IMR-90 (cell line): ENCODE measurements around the gene MLLT1. TPM values are rescaled to one million over a fixed set of nuclear protein-coding genes. Genes with fewer than 3 reads are reported as not detected.
A peak's percentile ranks its signal among the peaks of the same experiment; 100 is the strongest.

Experiments used
- ATAC-seq: fragments of 200-7000 bp; cut with Tn5 transposase; 2 replicates; pipeline ENCODE4 v1.9.1; 2020; ENCODE audit warnings: low read depth, mild to moderate bottlenecking, moderate library complexity
- BruUV-seq: library from RNA; stranded (reverse); fragments of 400-500 nt; replicated peaks from 2 replicates; lab custom pipeline; 2021; lab: Mats Ljungman, UMichigan
- CTCF ChIA-PET: fragments of 300-600 bp; formaldehyde crosslinking; extraction: SDS; loops from one replicate; lab custom pipeline; 2021; ENCODE audit warnings: antibody characterized with exemption; lab: Yijun Ruan, JAX
- POLR2A ChIA-PET: fragments of 300-600 bp; sonication (Branson Sonifier 250); formaldehyde crosslinking; loops from one replicate; lab custom pipeline; 2022; ENCODE audit warnings: antibody characterized with exemption; ENCODE audit not compliant: unreplicated experiment; lab: Charles Lee
- DNase-seq: peaks from one replicate; pipeline ENCODE4 v3.0.0; 2013
- H2AFZ ChIP-seq: replicated peaks from 2 replicates; pipeline ENCODE3; 2013; ENCODE audit warnings: low read length, mild to moderate bottlenecking; ENCODE audit not compliant: poor library complexity
- H2AK5ac ChIP-seq: 2 replicates; pipeline ENCODE4 v1.6.1; 2013; ENCODE audit warnings: low read depth, low read length, inconsistent platforms
- H2AK9ac ChIP-seq: replicated peaks from 2 replicates; pipeline ENCODE3; 2013; ENCODE audit warnings: mild to moderate bottlenecking, low read depth, low read length, moderate library complexity; ENCODE audit not compliant: poor library complexity
- H2BK120ac ChIP-seq: 2 replicates; pipeline ENCODE4 v1.6.1; 2013; ENCODE audit warnings: low read depth, low read length, inconsistent platforms
- H2BK15ac ChIP-seq: 3 replicates; pipeline ENCODE4 v1.6.1; 2013; ENCODE audit warnings: low read depth, low read length, inconsistent platforms
- H2BK20ac ChIP-seq: 2 replicates; pipeline ENCODE4 v1.6.1; 2013; ENCODE audit warnings: low read depth, mild to moderate bottlenecking, inconsistent platforms, low read length, moderate library complexity
- H2BK5ac ChIP-seq: 2 replicates; pipeline ENCODE4 v1.6.1; 2013; ENCODE audit warnings: mild to moderate bottlenecking, low read depth, low read length, inconsistent platforms; ENCODE audit not compliant: poor library complexity, severe bottlenecking
- H3K14ac ChIP-seq: replicated peaks from 2 replicates; pipeline ENCODE4 v1.6.1; 2013; ENCODE audit warnings: low read depth, low read length, inconsistent platforms
- H3K18ac ChIP-seq: 2 replicates; pipeline ENCODE4 v1.6.1; 2013; ENCODE audit warnings: low read depth, low read length, control low read depth
- H3K23ac ChIP-seq: 2 replicates; pipeline ENCODE4 v1.6.1; 2013; ENCODE audit warnings: low read depth, low read length, inconsistent platforms
- H3K27ac ChIP-seq: 2 replicates; pipeline ENCODE4 v1.5.1; 2013; ENCODE audit warnings: mild to moderate bottlenecking, control low read depth, low read length; ENCODE audit not compliant: insufficient read depth
- H3K27me3 ChIP-seq: 2 replicates; pipeline ENCODE4 v1.6.1; 2013; ENCODE audit warnings: low read length; ENCODE audit not compliant: control insufficient read depth, insufficient read depth
- H3K36me3 ChIP-seq: 2 replicates; pipeline ENCODE4 v1.6.1; 2013; ENCODE audit warnings: low read length, mixed read lengths; ENCODE audit not compliant: control insufficient read depth, insufficient read depth
- H3K4ac ChIP-seq: 2 replicates; pipeline ENCODE4 v1.6.1; 2013; ENCODE audit warnings: low read depth, low read length, inconsistent platforms
- H3K4me1 ChIP-seq: 2 replicates; pipeline ENCODE4 v1.6.1; 2013; ENCODE audit warnings: low read length, mixed read lengths; ENCODE audit not compliant: control insufficient read depth, insufficient read depth
- H3K4me2 ChIP-seq: 2 replicates; pipeline ENCODE4 v1.6.1; 2013; ENCODE audit warnings: low read depth, mild to moderate bottlenecking, control low read depth, low read length, moderate library complexity
- H3K4me3 ChIP-seq: 2 replicates; pipeline ENCODE4 v1.5.1; 2013; ENCODE audit warnings: low read depth, mild to moderate bottlenecking, control low read depth, low read length, moderate library complexity; ENCODE audit not compliant: insufficient read depth
- H3K56ac ChIP-seq: 2 replicates; pipeline ENCODE4 v1.6.1; 2013; ENCODE audit warnings: low read length, inconsistent platforms; ENCODE audit not compliant: insufficient read depth; ENCODE audit errors: extremely low read depth
- H3K79me1 ChIP-seq, 2 experiments: 2 replicates each; pipeline ENCODE4 v1.6.1; 2013; ENCODE audit warnings: low read length in 2 of 2, inconsistent platforms in 1 of 2, low read depth in 1 of 2
- H3K9ac ChIP-seq: 2 replicates; pipeline ENCODE4 v1.6.1; 2013; ENCODE audit warnings: low read depth, low read length, control low read depth
- H3K9me1 ChIP-seq: 2 replicates; pipeline ENCODE4 v1.6.1; 2013; ENCODE audit warnings: low read length, inconsistent platforms; ENCODE audit not compliant: insufficient read depth
- H3K9me3 ChIP-seq: 2 replicates; pipeline ENCODE4 v1.6.1; 2013; ENCODE audit warnings: low read length; ENCODE audit not compliant: control insufficient read depth, insufficient read depth
- H4K20me1 ChIP-seq: 2 replicates; pipeline ENCODE4 v1.6.1; 2013; ENCODE audit warnings: low read length, inconsistent platforms; ENCODE audit not compliant: insufficient read depth
- H4K5ac ChIP-seq: 2 replicates; pipeline ENCODE4 v1.6.1; 2013; ENCODE audit warnings: mild to moderate bottlenecking, low read depth, low read length, control low read depth
- H4K8ac ChIP-seq, 2 experiments: 2 replicates each; pipeline ENCODE4 v1.6.1; 2013; ENCODE audit warnings: low read depth in 2 of 2, low read length in 2 of 2, control low read depth in 1 of 2, inconsistent platforms in 1 of 2
- H4K91ac ChIP-seq: 2 replicates; pipeline ENCODE4 v1.6.1; 2013; ENCODE audit warnings: low read depth, low read length, inconsistent platforms; ENCODE audit not compliant: insufficient read depth
- CEBPB ChIP-seq: IDR thresholded peaks from 2 replicates; pipeline ENCODE4 v1.6.1; 2012; ENCODE audit warnings: low read depth, low read length, improper control_type of control experiment
- FOS ChIP-seq: fragments of 150-350 bp; IDR thresholded peaks from 2 replicates; pipeline ENCODE4 v1.6.1; 2016; ENCODE audit warnings: low read depth, low read length
- MAFK ChIP-seq: IDR thresholded peaks from 2 replicates; pipeline ENCODE4 v1.6.1; 2012; ENCODE audit warnings: low read depth, low read length, improper control_type of control experiment
- MAZ ChIP-seq: IDR thresholded peaks from 2 replicates; pipeline ENCODE4 v1.6.1; 2012; ENCODE audit warnings: low read depth, mild to moderate bottlenecking, low read length, improper control_type of control experiment, moderate library complexity, borderline replicate concordance
- MXI1 ChIP-seq: IDR thresholded peaks from 2 replicates; pipeline ENCODE4 v1.6.1; 2012; ENCODE audit warnings: low read depth, mild to moderate bottlenecking, low read length, moderate library complexity, borderline replicate concordance
- NFE2L2 ChIP-seq: fragments of 150-350 bp; IDR thresholded peaks from 2 replicates; pipeline ENCODE4 v1.6.1; 2016; ENCODE audit warnings: low read depth, mild to moderate bottlenecking, low read length
- POLR2A ChIP-seq: IDR thresholded peaks from 2 replicates; pipeline ENCODE4 v1.6.1; 2012; ENCODE audit warnings: mild to moderate bottlenecking, low read depth, low read length
- RAD21 ChIP-seq: IDR thresholded peaks from 2 replicates; pipeline ENCODE4 v1.6.1; 2012; ENCODE audit warnings: low read length, improper control_type of control experiment
- RCOR1 ChIP-seq: IDR thresholded peaks from 2 replicates; pipeline ENCODE4 v1.6.1; 2012; ENCODE audit warnings: mild to moderate bottlenecking, low read length, improper control_type of control experiment; ENCODE audit not compliant: insufficient replicate concordance
- RFX5 ChIP-seq: IDR thresholded peaks from 2 replicates; pipeline ENCODE4 v1.8.0; 2012; ENCODE audit warnings: low read depth, mild to moderate bottlenecking, low read length, moderate library complexity
- SMC3 ChIP-seq: fragments of 150-350 bp; IDR thresholded peaks from 2 replicates; pipeline ENCODE4 v1.6.1; 2016; ENCODE audit warnings: low read depth, mild to moderate bottlenecking, antibody characterized with exemption, low read length, moderate library complexity
- USF2 ChIP-seq: fragments of 150-350 bp; IDR thresholded peaks from 2 replicates; pipeline ENCODE4 v1.6.1; 2017; ENCODE audit warnings: mild to moderate bottlenecking, antibody characterized with exemption, low read length, low read depth
- WGBS, 2 experiments: methylation state at CpG; one replicate each; pipeline versions ENCODE4 v1.1.5 to v1.1.7; 2013; ENCODE audit warnings: missing lambda C conversion rate in 2 of 2; ENCODE audit not compliant: insufficient read length in 1 of 2; ENCODE audit errors: extremely low coverage in 2 of 2; 5-methylcytosine and 5-hydroxymethylcytosine counted together
- dilution Hi-C: fragments of 300-500 bp; cut with HindIII; formaldehyde crosslinking; loops from one replicate; pipeline ENCODE4 v1.14.3; 2018; ENCODE audit warnings: low sequenced_read_pairs; ENCODE audit not compliant: unreplicated experiment
- in situ Hi-C: fragments of 300-500 bp; cut with MboI; formaldehyde crosslinking; loops from 3 replicates; pipeline ENCODE4 v1.14.3; 2019; ENCODE audit warnings: low sequenced_read_pairs, inconsistent platforms, mixed read lengths
- intact Hi-C: fragments of 100-400 bp; cut with micrococcal nuclease; formaldehyde crosslinking; loops from 2 replicates; pipeline ENCODE4 v1.10.0; 2022
- polyA plus RNA-seq, 3 experiments: library from polyadenylated mRNA; depleted of rRNA; stranded (reverse); fragments of >200 nt; gene quantifications; 2 replicates each; pipeline ENCODE4 v1.2.3, GENCODE V29; 2012; ENCODE audit warnings: low replicate concordance in 1 of 3
- total RNA-seq: library from RNA; depleted of rRNA; stranded (reverse); fragments of >200 nt; gene quantifications from 2 replicates; pipeline ENCODE4 v1.2.3, GENCODE V29; 2012
- TF ChIP-seq, protein P1 (sequence below): conservative IDR thresholded peaks from 2 replicates; pipeline ENCODE4 v1.5.1; 2012; ENCODE audit warnings: mild to moderate bottlenecking, low read depth, low read length, improper control_type of control experiment
- TF ChIP-seq, protein P2 (sequence below): fragments of 150-350 bp; IDR thresholded peaks from 2 replicates; pipeline ENCODE4 v1.6.1; 2016; ENCODE audit warnings: low read depth, mild to moderate bottlenecking, low read length, moderate library complexity, borderline replicate concordance

The MLLT1 gene
- total and polyA plus RNA-seq, 2 of the 4 experiments (the other 2 are of a cell fraction): 1.3 to 30.6 TPM

DNA sequence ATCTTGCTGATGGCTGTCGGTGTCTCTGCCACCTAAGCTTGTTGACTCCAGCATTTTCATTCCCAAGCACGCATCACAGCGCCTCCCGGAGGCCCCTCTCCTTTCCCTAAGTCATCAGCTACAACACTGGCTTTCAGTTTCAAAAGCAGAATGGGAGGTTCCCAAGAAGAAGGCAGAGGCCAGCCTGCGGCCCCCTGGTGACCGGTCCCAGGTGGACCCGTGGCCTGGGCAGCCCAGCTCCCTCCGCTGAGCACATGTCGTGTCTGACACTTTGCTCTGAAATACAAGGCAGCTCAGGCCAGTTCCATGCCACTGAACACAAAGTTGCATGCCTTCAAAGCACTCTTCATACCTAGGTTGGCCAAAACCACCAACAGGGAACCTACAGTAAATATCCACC, 8.5 kb downstream of the MLLT1 start:
- peak overlapping the region; percentile 91 for H3K14ac ChIP-seq
- no peaks in the 10 kb centered on the region for H3K9me3 ChIP-seq
- ChIA-PET POLR2A (no interaction called here), CTCF (interaction anchor here (1.2 to 1.6 kb wide), 2 partner anchors 53 to 146 kb away, joined by 3 to 7 read pairs; no protein-coding TSS in a partner anchor)
- TF ChIP-seq NFE2L2: no peak
- TF ChIP-seq FOS: no peak
- TF ChIP-seq, protein P1, sequence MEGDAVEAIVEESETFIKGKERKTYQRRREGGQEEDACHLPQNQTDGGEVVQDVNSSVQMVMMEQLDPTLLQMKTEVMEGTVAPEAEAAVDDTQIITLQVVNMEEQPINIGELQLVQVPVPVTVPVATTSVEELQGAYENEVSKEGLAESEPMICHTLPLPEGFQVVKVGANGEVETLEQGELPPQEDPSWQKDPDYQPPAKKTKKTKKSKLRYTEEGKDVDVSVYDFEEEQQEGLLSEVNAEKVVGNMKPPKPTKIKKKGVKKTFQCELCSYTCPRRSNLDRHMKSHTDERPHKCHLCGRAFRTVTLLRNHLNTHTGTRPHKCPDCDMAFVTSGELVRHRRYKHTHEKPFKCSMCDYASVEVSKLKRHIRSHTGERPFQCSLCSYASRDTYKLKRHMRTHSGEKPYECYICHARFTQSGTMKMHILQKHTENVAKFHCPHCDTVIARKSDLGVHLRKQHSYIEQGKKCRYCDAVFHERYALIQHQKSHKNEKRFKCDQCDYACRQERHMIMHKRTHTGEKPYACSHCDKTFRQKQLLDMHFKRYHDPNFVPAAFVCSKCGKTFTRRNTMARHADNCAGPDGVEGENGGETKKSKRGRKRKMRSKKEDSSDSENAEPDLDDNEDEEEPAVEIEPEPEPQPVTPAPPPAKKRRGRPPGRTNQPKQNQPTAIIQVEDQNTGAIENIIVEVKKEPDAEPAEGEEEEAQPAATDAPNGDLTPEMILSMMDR: peak; percentile 43
- no peak for TF ChIP-seq POLR2A
- no peak for TF ChIP-seq MXI1
- TF ChIP-seq MAFK: no peak
- TF ChIP-seq CEBPB: no peak
- no peak for TF ChIP-seq RCOR1
- TF ChIP-seq RFX5: no peak
- TF ChIP-seq SMC3: peak; percentile 20
- TF ChIP-seq, protein P2, sequence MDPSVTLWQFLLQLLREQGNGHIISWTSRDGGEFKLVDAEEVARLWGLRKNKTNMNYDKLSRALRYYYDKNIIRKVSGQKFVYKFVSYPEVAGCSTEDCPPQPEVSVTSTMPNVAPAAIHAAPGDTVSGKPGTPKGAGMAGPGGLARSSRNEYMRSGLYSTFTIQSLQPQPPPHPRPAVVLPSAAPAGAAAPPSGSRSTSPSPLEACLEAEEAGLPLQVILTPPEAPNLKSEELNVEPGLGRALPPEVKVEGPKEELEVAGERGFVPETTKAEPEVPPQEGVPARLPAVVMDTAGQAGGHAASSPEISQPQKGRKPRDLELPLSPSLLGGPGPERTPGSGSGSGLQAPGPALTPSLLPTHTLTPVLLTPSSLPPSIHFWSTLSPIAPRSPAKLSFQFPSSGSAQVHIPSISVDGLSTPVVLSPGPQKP: no peak
- TF ChIP-seq USF2: no peak
- peak; percentile 29; the same call in 1 of the 2 replicates for TF ChIP-seq RAD21
- TF ChIP-seq MAZ: no peak
- peak overlapping the region; percentile 61 for H2AK5ac ChIP-seq
- peak overlapping the region; percentile 29 for H3K9ac ChIP-seq
- dilution Hi-C loops: no loop called here
- no peak for ATAC-seq
- peak; percentile 43 for DNase-seq
- peak overlapping the region; percentile 81 for H2AFZ ChIP-seq
- H3K23ac ChIP-seq: peak overlapping the region; percentile 85
- H2BK15ac ChIP-seq: peak overlapping the region; percentile 24; the same call in 2 of the 3 replicates
- H3K4ac ChIP-seq: peak overlapping the region; percentile 96
- peak overlapping the region; percentile 39; the same call in 1 of the 2 replicates for H2BK20ac ChIP-seq
- peak overlapping the region; percentile 49 to 84; a peak in 2 of 4 replicates for H4K8ac ChIP-seq
- no peak overlapping the region; the same call in 1 of the 2 replicates for H3K56ac ChIP-seq
- peaks cover 47% of the 10 kb centered on the region for H3K4me1 ChIP-seq
- WGBS, 2 experiments: 75% methylated on average over 9 of the region's 9 CpGs; no CpG with 5 or more reads in 1 of the 2 experiments
- peak overlapping the region; percentile 96 for H4K91ac ChIP-seq
- H3K4me2 ChIP-seq: peak overlapping the region; percentile 81
- H3K27me3 ChIP-seq: no peaks in the 10 kb centered on the region
- in situ Hi-C loops: loop anchor here (10.0 kb wide), 1 partner anchor 46 kb away; no protein-coding TSS in a partner anchor
- peak overlapping the region; percentile 86 for H2AK9ac ChIP-seq
- peaks cover 48 to 92% of the 10 kb centered on the region in 2 experiments for H3K79me1 ChIP-seq
- H3K18ac ChIP-seq: peak overlapping the region; percentile 43
- H3K36me3 ChIP-seq: peaks cover 30% of the 10 kb centered on the region
- peak overlapping the region; percentile 71 for H2BK120ac ChIP-seq
- BruUV-seq: no TSS peak
- peaks cover 73% of the 10 kb centered on the region for H4K20me1 ChIP-seq
- H3K9me1 ChIP-seq: peaks cover 49% of the 10 kb centered on the region
- H4K5ac ChIP-seq: 0 out of 2 replicates have a peak overlapping the region, but pooled peaks have one; percentile 10
- H3K27ac ChIP-seq: peak overlapping the region; percentile 81
- peak overlapping the region; percentile 57 for H2BK5ac ChIP-seq
- H3K4me3 ChIP-seq: no peak overlapping the region; the same call in 1 of the 2 replicates
- intact Hi-C loops: loop anchor here (5.0 kb wide), 1 partner anchor 39 kb away; no protein-coding TSS in a partner anchor
